Left ventricle myocardium superior (tissue), 1 donor: ENCODE measurements around the gene HSPG2. TPM values are rescaled to one million over a fixed set of nuclear protein-coding genes. Genes with fewer than 3 reads are reported as not detected.
"Not testable (repeated sequence)": the region's sequence is repeated elsewhere in the genome, so short reads cannot be mapped to it uniquely, and the experiment has no call there.

Experiments
- ATAC-seq: fragments of 200-7000 bp; cut with Tn5 transposase; one replicate; pipeline ENCODE4 v1.9.1; 2020; ENCODE audit warnings: mild to moderate bottlenecking, moderate library complexity
- DNase-seq: peaks from one replicate; pipeline ENCODE4 v3.0.0-alpha.2; 2020
- intact Hi-C: fragments of 100-400 bp; cut with micrococcal nuclease; formaldehyde crosslinking; loops from one replicate; pipeline ENCODE4 v1.11.0; 2022
- total RNA-seq: library from RNA; stranded (reverse); fragmentation: NEBNext Ultra II Directional; extraction: Animal tissue kit (Norgen Biotek cat#: 25700); gene quantifications from one replicate; pipeline ENCODE4 v1.2.1, GENCODE V29; 2021
- donor health status: DM: no; HTN: yes; CAD: no; lungs with severe emphysema.

HSPG2 gene
- total RNA-seq, 1 donor from 2014 or later = 269 TPM

GRCh38 chr1:21794656-21795055 lies 142.5 kb downstream of the HSPG2 start:
- DNase-seq (no peak), ATAC-seq (no peak)
- intact Hi-C loops = no loop called here

- ATAC-seq (no peak), DNase-seq (no peak)
- intact Hi-C loops = no loop called here
These were observed 144.0 kb downstream of the HSPG2 start for GRCh38 chr1:21793104-21793503.

- no peak for ATAC-seq
- intact Hi-C loops = no loop called here
- no peak for DNase-seq
These were observed 150.5 kb downstream of the HSPG2 start for GRCh38 chr1:21786640-21787039.

- intact Hi-C loops, DNase-seq, ATAC-seq: not testable (repeated sequence)
These were observed 151.3 kb downstream of the HSPG2 start for GRCh38 chr1:21785764-21786163.

- ATAC-seq = no peak
- peak; percentile 39 for DNase-seq
- intact Hi-C loops = no loop called here
These were observed 153.2 kb downstream of the HSPG2 start for GRCh38 chr1:21783679-21784603.

- peak; percentile 97 for ATAC-seq
- intact Hi-C loops = no loop called here
These were observed 154.0 kb downstream of the HSPG2 start, which contains the start of gene USP48 for GRCh38 chr1:21782868-21783678. Gene USP48, minus strand, starts transcription at chr1:21783149. Its CDS starts 192 bp downstream, at chr1:21782957.

GRCh38 chr1:21782349-21782867 lies 154.7 kb downstream of the HSPG2 start:
- intact Hi-C loops = no loop called here
- no peak for DNase-seq

More at GRCh38 chr1:21782868-21783678, 154.0 kb downstream of the HSPG2 start, which contains the start of gene USP48:
- DNase-seq = peak; percentile 98

GRCh38 chr1:21781815-21782348 lies 155.2 kb downstream of the HSPG2 start:
- intact Hi-C loops = no loop called here
- DNase-seq (no peak), ATAC-seq (no peak)

More at GRCh38 chr1:21782349-21782867, 154.7 kb downstream of the HSPG2 start:
- peak; percentile 42 for ATAC-seq

GRCh38 chr1:21779613-21780521 lies 157.2 kb downstream of the HSPG2 start:
- no peak for ATAC-seq
- intact Hi-C loops = no loop called here
- no peak for DNase-seq

- DNase-seq = no peak
- no peak for ATAC-seq
- intact Hi-C loops = no loop called here
These were observed 158.7 kb downstream of the HSPG2 start for GRCh38 chr1:21778405-21778727.

- ATAC-seq, intact Hi-C loops, DNase-seq: not testable (repeated sequence)
These were observed 160.2 kb downstream of the HSPG2 start for GRCh38 chr1:21776925-21777324.

GRCh38 chr1:21775985-21776562 lies 161.0 kb downstream of the HSPG2 start:
- ATAC-seq (no peak), DNase-seq (no peak)
- intact Hi-C loops = no loop called here

GRCh38 chr1:21775550-21775914 lies 161.6 kb downstream of the HSPG2 start:
- DNase-seq (no peak), ATAC-seq (no peak)
- intact Hi-C loops = no loop called here

GRCh38 chr1:21774835-21775549 lies 162.1 kb downstream of the HSPG2 start:
- intact Hi-C loops = no loop called here
- ATAC-seq (no peak), DNase-seq (no peak)

GRCh38 chr1:21773585-21773984 lies 163.5 kb downstream of the HSPG2 start:
- intact Hi-C loops = no loop called here

More at GRCh38 chr1:21773585-21773984, 163.5 kb downstream of the HSPG2 start:
- ATAC-seq (no peak), DNase-seq (no peak)
